Ovary (tissue), 9 donors: Measurements from ENCODE around the gene IRX5. TPM values are rescaled to one million over a fixed set of nuclear protein-coding genes. Genes with fewer than 3 reads are reported as not detected.
A peak's percentile ranks its signal among the peaks of the same experiment; 100 is the strongest.

ENCODE experiments used
- DNase-seq, 5 donors: peaks; one replicate each; pipeline ENCODE4 v3.0.0-alpha.2; 2019 to 2020
- H3K27ac ChIP-seq, 2 donors: fragments of 200-600 bp; one replicate each; pipeline versions ENCODE4 v1.5.1 to v1.8.0; 2019 to 2022
- H3K27me3 ChIP-seq: fragments of 200-600 bp; one replicate; pipeline ENCODE4 v1.8.0; 2022
- H3K36me3 ChIP-seq: fragments of 200-600 bp; sonication (generic); one replicate; pipeline ENCODE4 v1.5.1; 2019
- H3K4me1 ChIP-seq: one replicate; pipeline ENCODE4 v1.8.1; 2013; ENCODE audit warnings: mild to moderate bottlenecking, moderate library complexity; ENCODE audit not compliant: insufficient read depth
- H3K4me3 ChIP-seq: fragments of 200-600 bp; sonication (generic); one replicate; pipeline ENCODE4 v1.5.1; 2017
- H3K9me3 ChIP-seq, 2 donors: fragments of 200-600 bp in 1 of 2; sonication (generic) in 1 of 2; one replicate each; pipeline versions ENCODE4 v1.5.1 to v1.8.1; 2013 to 2019; ENCODE audit warnings: mild to moderate bottlenecking in 1 of 2, moderate library complexity in 1 of 2
- EP300 ChIP-seq: sonication (generic); formaldehyde crosslinking; IDR thresholded peaks from one replicate; pipeline ENCODE4 v1.6.1; 2017; ENCODE audit warnings: antibody characterized with exemption
- POLR2A ChIP-seq: fragments of 450-650 bp; IDR thresholded peaks from one replicate; pipeline ENCODE4 v1.6.1; 2017; ENCODE audit warnings: antibody characterized with exemption, mild to moderate bottlenecking, moderate library complexity
- WGBS, 3 donors: extraction: QIAGEN DNeasy Blood & Tissue Kit in 1 of 3; methylation state at CpG; one replicate each; pipeline versions ENCODE4 v1.1.5 to v1.1.7; 2013 to 2017; 5-methylcytosine and 5-hydroxymethylcytosine counted together
- intact Hi-C, 4 donors: fragments of 100-400 bp; cut with DNase I; formaldehyde crosslinking; loops; one replicate each; pipeline versions ENCODE4 v1.11.0 to v1.15.1; 2022 to 2023
- polyA plus RNA-seq, 2 donors: library from polyadenylated mRNA; stranded (reverse); fragments of 200-250 nt in 1 of 2; fragments of 350-450 nt in 1 of 2; fragmentation: Illumina TruSeq in 1 of 2; extraction: RNeasy Lipid Tissue Mini Kit (QIAGEN cat#74804) in 1 of 2; gene quantifications; one replicate each; pipeline ENCODE4 v1.2.3, GENCODE V29; 2013 to 2014
- total RNA-seq, 7 donors: library from RNA; depleted of rRNA in 2 of 7; stranded (reverse); fragments of >200 nt in 2 of 7; fragmentation: NEBNext Ultra II Directional in 3 of 7; extraction: Animal tissue kit (Norgen Biotek cat#: 25700) in 3 of 7; gene quantifications; one replicate each; pipeline versions ENCODE4 v1.1.0 to v1.2.4, GENCODE V29; 2016 to 2023
- TF ChIP-seq, protein P1 (sequence below), 3 donors: fragments of 450-650 bp in 2 of 3; fragments of 200-600 bp in 1 of 3; IDR thresholded peaks; one replicate each; pipeline versions ENCODE4 v1.5.1 to v1.8.0; 2016 to 2022; ENCODE audit warnings: antibody characterized with exemption in 3 of 3, mild to moderate bottlenecking in 1 of 3
- donor health status: DM: no; HTN: no; CAD: no; lungs with moderate emphysema.
- donor health status: DM: no; HTN: no; CAD: no.
- donor health status: Bipolar disorder and iron deficiency.
- donor health status: DM: yes; HTN: yes; CAD: no.
- donor health status: DM: no; HTN: no; CAD: no.
- donor health status: DM: yes; HTN: yes; CAD: no.

The IRX5 gene
- total and polyA plus RNA-seq, 9 donors: 0.35 to 9.7 (median 0.88) TPM

DNA sequence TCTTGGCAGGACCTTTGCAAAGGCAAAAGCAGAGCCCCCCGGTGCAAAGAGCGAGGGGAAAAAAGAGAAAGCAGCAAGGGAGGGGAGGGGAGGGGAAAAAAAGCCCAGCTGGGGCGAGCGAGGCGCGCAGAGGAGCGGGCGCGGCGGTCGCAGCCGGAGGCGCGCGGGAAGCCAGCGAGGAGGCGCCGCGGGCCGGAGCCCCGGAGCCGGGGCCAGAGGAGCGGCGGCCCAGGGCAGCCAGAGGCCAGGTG, 129 bp downstream of the IRX5 start:
- 0% methylated on average over 24 of the region's 24 CpGs for WGBS, 3 donors
- H3K36me3 ChIP-seq: no peaks in the 10 kb centered on the region
- no peaks in the 10 kb centered on the region for H3K27me3 ChIP-seq
- DNase-seq: no peak
- H3K9me3 ChIP-seq: no peaks in the 10 kb centered on the region
- peak overlapping the region; percentile 59 for H3K4me3 ChIP-seq
- TF ChIP-seq POLR2A (no peak), EP300 (no peak)
- TF ChIP-seq, protein P1, sequence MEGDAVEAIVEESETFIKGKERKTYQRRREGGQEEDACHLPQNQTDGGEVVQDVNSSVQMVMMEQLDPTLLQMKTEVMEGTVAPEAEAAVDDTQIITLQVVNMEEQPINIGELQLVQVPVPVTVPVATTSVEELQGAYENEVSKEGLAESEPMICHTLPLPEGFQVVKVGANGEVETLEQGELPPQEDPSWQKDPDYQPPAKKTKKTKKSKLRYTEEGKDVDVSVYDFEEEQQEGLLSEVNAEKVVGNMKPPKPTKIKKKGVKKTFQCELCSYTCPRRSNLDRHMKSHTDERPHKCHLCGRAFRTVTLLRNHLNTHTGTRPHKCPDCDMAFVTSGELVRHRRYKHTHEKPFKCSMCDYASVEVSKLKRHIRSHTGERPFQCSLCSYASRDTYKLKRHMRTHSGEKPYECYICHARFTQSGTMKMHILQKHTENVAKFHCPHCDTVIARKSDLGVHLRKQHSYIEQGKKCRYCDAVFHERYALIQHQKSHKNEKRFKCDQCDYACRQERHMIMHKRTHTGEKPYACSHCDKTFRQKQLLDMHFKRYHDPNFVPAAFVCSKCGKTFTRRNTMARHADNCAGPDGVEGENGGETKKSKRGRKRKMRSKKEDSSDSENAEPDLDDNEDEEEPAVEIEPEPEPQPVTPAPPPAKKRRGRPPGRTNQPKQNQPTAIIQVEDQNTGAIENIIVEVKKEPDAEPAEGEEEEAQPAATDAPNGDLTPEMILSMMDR (IDR thresholded peaks at IDR 0.05): no peak
- H3K27ac ChIP-seq: peak overlapping the region; percentile 24 to 80
- H3K4me1 ChIP-seq: peaks cover 3% of the 10 kb centered on the region
- intact Hi-C loops: loop anchor here in 1 of 4 donors (10.0 kb wide), 1 partner anchor 646 kb away; the partner anchor contains the start of gene IRX3

DNA sequence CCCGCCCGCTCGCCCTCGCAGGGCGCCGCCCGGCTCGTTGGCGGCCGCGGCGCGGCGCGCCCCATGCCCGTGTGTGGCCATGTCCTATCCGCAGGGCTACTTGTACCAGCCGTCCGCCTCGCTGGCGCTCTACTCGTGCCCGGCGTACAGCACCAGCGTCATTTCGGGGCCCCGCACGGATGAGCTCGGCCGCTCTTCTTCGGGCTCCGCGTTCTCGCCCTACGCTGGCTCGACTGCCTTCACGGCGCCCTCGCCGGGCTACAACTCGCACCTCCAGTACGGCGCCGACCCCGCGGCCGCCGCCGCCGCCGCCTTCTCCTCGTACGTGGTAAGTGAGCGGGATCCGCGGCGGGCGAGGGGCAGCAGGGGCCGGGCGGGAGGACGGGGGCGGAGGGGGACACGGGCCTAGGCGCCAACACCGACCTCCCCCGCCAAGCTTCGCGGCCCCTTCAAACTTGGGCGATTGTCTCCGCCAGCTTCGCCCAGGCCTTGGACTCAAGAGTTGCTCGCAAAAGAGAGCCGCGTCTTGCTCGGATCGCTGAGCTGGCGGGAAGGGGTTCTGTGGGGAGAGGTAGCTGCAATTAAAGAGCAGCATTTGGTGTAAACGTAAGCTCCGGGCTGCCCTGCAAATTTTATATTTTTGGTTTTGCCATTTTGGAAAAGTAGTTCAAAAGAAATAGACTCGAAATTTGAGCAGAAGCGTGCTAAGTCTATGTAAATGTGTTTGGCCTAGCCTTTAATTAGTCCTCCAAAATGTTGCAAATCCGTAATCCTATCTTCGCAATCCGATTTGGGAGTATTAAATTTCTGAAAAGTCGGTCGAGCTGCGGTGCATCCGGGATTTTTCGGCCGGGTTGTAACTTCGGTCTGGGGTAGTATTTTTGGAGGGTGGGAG, 702 bp downstream of the IRX5 start:
- WGBS, 3 donors: 4 to 5% (median 4%) methylated on average over 66 to 91 of the region's 91 CpGs
- TF ChIP-seq, protein P1 (IDR thresholded peaks at IDR 0.05): no peak
- TF ChIP-seq POLR2A (no peak), EP300 (no peak)
- peak; percentile 25 to 63 (median 55) for DNase-seq
- intact Hi-C loops: loop anchor here in 1 of 4 donors (10.0 kb wide), 1 partner anchor 647 kb away; the partner anchor contains the start of gene IRX3
- Histone ChIP-seq H3K9me3 (no peaks in the 10 kb centered on the region), H3K4me3 (peak overlapping the region; percentile 59), H3K4me1 (peaks cover 3% of the 10 kb centered on the region), H3K27ac (peak overlapping the region; percentile 24 to 80), H3K27me3 (no peaks in the 10 kb centered on the region), H3K36me3 (no peaks in the 10 kb centered on the region)

DNA sequence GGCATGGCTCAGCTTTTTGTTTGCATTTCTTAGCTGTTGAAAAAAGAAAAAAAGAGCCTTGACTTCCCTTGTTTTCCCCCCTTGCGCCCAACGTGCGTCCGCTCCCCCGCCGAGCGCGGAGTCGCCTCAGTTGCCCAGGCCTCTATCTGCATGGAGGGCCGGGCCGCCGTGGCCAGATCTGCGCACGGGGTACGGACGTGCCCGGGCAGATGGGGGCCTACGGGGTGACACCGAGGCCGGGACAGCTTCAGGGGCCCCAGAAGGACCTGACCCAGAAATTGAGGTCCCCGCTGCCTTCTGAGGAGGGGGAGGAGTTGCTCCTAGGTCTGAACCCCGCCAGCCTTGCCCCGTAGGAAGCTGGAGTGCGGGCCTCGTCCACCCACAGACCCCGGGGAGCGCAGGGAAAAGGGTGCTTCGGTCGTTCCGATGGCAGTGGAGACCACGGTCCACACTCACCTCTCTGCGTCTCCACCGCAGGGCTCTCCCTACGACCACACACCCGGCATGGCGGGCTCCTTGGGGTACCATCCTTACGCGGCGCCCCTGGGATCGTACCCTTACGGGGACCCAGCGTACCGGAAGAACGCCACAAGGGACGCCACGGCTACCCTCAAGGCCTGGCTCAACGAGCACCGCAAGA, 1.5 kb downstream of the IRX5 start:
- Histone ChIP-seq H3K27ac (no peak overlapping the region), H3K4me3 (peak overlapping the region; percentile 9), H3K27me3 (no peaks in the 10 kb centered on the region), H3K36me3 (no peaks in the 10 kb centered on the region), H3K9me3 (no peaks in the 10 kb centered on the region), H3K4me1 (peaks cover 3% of the 10 kb centered on the region)
- DNase-seq: peak in 1 of 5 donors; percentile 29
- WGBS, 3 donors: 8 to 12% (median 11%) methylated on average over 38 to 48 of the region's 48 CpGs
- intact Hi-C loops: loop anchor here in 1 of 4 donors (10.0 kb wide), 1 partner anchor 647 kb away; the partner anchor contains the start of gene IRX3
- no peak for TF ChIP-seq EP300
- no peak for TF ChIP-seq POLR2A
- TF ChIP-seq, protein P1 (IDR thresholded peaks at IDR 0.05): no peak

- WGBS, 3 donors: 10 to 12% (median 11%) methylated on average over 44 to 52 of the region's 52 CpGs
- Histone ChIP-seq H3K36me3 (no peaks in the 10 kb centered on the region), H3K4me3 (no peak overlapping the region), H3K9me3 (no peaks in the 10 kb centered on the region), H3K27ac (no peak overlapping the region), H3K4me1 (peaks cover 5% of the 10 kb centered on the region), H3K27me3 (no peaks in the 10 kb centered on the region)
- DNase-seq: peak in 1 of 5 donors; percentile 18
- intact Hi-C loops: loop anchor here in 1 of 4 donors (10.0 kb wide), 1 partner anchor 648 kb away; the partner anchor contains the start of gene IRX3
- TF ChIP-seq EP300 (no peak), POLR2A (no peak)
- TF ChIP-seq, protein P1 (IDR thresholded peaks at IDR 0.05): no peak
These were observed 2.1 kb downstream of the IRX5 start for GRCh38 chr16:54932737-54933254.
